HG03354 (cell line): ENCODE measurements around the gene PSMD11.
"Not testable (repeated sequence)": the region's sequence is repeated elsewhere in the genome, so short reads cannot be mapped to it uniquely, and the experiment has no call there.

Experiments
- ATAC-seq: cut with Tn5 transposase; IDR thresholded peaks from one replicate; pipeline ENCODE4 v1.9.1; 2021; ENCODE audit warnings: mild to moderate bottlenecking; ENCODE audit not compliant: unreplicated experiment, poor library complexity, severe bottlenecking

Gene PSMD11

DNA sequence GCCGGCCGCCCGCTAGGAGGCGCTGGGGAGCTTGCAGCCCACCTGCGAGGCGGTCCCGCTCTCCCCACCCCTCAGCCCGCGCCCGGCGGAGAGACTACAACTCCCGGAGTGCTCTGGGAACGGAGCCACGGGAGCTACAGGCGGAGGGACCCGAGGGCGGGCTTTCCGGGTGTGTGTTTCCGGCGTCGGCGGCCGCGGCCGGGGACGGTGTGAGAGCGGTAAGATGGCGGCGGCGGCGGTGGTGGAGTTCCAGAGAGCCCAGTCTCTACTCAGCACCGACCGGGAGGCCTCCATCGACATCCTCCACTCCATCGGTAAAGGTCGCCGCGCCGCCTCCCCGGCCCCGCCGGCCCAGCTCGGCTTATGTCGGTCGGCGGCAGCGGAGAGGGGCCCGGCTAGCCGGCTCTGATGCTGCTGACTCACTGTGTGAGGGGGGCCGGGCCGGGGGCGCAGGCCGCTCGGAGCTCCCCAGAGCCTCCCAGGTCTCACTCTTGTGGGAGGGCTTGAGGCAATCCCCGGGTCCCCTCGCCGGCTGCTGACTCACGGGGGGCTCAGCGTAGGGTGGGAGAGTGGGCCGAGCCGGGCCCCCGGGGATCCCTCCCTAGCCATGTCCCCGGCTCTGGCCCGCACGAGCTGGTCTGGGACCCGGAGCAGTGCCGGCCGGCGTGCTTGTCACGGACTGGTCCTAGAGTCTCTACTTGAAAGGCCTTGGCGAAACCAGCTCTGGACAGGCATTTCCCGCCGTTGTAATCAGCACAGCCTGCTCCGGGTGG, at the start of gene PSMD11:
TSS of gene PSMD11 (plus strand) at position 210 of the 773 bp plus-strand sequence. CDS start at position 224, 14 bp downstream.
- peak; percentile 95 for ATAC-seq

DNA sequence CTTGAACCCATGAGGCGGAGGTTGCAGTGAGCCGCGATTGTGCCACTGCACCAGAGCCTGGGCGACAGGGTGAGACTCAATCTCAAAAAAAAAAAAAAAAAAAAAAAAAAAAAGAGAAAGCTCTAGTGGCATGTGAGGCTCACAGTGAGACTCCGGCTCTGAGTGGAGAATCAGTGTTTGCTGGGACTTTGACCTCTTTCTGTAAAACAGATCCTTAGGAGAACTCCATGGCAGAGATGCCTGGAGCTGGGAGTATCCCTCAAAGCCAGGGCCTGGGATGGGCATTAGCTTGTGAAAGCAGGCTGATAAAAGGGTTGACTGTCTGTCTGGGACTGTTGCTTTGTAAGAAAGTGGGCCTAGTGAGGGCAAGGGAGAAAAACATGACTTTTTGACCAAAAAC, 48.0 kb upstream of the PSMD11 start:
- no peak for ATAC-seq

DNA sequence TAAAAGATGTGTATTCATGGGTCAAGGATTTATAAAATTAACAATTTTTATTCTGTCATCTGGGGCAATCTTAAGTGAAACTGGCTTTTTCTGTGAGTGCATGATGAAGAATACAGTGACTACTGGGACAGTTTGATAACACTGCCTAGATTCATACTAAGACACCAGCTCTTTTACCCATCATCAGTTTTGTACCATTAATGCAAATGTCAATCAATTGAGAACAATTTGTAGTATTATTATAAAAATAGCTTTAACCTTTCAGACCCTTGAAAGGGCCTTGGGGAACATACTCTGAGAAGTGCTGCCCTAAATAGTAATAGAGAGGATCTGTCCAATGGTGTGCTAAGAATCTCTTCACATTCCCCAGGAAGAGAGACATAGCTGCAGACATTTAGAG, 45.4 kb upstream of the PSMD11 start:
- ATAC-seq, result no peak

DNA sequence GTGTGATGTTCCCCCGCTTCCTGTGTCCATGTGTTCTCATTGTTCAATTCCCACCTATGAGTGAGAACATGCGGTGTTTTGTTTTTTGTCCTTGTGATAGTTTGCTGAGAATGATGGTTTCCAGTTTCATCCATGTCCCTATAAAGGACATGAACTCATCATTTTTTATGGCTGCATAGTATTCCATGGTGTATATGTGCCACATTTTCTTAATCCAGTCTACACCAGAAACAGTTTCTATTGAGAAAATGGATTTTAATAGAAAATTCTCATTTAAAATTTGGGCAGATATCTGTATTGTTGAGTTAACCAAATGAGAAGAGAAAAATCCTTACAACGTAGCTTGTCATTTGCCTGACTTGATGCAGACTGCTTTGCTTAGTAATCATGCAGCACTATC, 34.2 kb upstream of the PSMD11 start:
- ATAC-seq, result not testable (repeated sequence)

DNA sequence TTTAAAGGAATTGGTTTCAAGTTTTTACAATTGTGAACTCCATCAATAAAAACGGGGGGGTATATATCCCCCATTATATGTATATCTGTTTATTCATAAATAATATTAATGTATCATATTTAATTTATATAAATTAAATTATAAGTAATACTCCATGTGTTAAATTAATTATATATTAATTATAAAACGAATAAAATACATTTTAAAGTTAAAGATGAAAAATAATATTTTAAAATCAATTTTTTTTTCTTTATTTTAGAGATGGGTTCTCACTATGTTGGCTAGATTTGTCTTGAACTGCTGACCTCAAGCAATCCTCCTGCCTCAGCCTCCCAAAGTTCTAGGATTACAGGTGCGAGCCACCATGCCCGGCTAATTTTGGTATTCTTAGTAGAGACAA, 17.4 kb upstream of the PSMD11 start:
- no peak for ATAC-seq

DNA sequence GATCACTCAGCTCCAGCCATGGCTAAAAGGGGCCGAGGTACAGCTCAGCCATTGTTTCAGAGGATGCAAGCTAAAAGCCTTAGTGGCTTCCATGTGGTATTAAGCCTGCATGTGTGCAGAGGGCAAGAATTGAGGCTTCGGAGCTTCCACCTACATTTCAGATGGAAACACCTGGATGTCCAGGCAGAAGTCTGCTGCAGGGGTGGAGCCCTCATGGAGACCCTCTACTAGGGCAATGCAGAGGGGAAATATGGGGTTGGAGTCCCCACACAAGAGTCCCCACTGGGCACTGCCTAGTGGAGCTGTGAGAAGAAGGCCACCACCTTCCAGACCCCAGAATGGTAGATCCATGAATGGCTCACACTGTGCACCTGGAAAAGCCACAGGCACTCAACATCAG, 14.7 kb upstream of the PSMD11 start:
- no peak for ATAC-seq

DNA sequence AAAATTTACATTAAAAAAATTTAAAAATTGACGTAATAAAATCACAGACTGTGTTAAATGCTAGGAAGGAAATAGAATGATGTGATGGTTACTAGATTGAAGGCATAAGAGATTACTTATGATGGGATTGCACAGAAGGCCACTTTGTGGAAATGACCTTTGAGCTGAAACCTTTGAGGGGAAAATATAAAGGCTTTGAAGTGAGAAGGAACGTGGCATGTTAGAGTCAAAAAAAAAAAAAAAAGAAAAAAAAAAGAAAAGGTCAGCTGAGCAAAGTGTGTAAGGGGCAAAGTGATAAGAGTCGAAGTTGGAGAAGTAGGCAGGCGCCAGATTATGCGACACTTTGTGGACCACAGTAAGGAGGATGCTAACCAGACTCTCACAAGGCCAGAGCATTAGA, 3.6 kb upstream of the PSMD11 start:
- no peak for ATAC-seq

DNA sequence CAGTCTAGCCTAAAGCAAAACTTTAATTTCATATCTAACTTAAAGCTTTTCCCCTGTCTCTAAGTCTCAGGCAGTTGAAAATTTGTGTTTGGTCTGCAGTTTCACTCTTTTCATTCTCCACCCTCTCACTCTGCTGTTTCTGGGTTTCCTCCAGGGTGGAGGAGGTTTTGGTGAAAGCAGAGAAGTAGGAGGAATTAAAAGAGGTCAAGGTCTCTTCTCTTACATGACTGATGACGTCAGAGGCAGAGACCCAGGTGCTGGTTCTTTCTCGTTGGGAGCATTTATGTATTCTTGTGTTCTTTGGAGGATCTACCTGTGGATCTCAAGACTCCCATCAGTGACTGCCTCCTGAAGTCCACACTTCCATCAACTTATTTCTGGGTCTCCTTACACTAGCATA, 2.4 kb upstream of the PSMD11 start:
- ATAC-seq, result no peak

DNA sequence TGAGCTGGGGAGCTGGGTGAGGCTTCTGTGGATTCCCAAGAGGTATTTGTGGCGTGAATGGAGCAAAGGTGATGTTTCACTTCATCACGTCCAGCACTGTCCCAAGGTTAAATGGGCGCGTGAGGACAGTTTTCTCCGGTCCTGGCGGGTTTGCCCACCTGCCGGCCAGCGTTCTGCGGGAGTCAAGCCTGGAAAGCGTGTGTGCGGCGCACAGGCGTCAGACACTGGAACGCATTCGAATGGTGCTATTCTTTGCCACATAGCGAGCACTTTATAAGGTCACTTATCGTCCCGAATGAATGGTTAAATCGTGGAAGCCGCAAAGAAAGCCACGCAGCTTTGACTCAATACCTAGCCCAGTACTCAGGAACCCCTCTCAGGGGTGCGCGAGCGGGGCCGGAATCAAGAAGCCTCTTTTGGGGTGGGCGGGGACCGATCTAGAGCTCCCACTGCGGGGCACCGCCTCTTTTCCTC, 446 bp upstream of the PSMD11 start:
- ATAC-seq, result no peak

DNA sequence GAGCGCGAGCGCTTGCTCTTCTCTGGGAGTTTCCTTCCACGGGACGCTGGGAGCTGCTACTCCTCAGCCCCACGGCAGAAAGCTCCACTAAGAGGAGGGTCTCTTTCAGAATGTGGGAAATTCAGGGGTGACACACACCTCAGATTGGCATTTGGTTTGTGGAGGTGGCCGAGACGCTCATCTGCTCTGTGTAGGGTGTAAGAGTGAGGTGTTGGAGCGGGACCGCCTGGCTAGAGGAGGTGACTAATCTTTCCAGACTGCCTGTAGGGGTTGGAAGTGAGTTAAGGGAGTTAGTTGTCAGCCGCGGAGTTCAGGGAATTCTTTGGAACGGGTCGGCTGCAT, 735 bp downstream of the PSMD11 start:
- ATAC-seq, result peak; percentile 14

DNA sequence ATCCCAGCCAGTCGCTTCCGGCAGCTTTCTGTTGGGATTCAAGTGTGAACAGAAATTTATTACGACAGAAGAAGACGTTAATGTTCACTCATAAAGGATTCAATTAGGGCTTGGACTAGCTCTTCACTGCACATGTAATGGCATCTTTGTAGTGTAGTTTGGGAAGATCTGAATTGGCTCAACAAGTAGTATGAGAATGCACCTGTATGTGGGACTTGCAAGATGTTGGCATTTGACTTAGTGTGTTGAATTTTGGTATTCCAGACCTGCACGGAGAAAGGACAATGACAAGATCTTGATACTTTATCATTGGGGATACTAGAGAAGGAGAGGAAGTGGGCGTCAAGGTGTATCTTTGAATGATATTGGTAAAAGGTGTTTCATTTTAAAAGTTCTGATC, 1.2 kb downstream of the PSMD11 start:
- ATAC-seq, result no peak

DNA sequence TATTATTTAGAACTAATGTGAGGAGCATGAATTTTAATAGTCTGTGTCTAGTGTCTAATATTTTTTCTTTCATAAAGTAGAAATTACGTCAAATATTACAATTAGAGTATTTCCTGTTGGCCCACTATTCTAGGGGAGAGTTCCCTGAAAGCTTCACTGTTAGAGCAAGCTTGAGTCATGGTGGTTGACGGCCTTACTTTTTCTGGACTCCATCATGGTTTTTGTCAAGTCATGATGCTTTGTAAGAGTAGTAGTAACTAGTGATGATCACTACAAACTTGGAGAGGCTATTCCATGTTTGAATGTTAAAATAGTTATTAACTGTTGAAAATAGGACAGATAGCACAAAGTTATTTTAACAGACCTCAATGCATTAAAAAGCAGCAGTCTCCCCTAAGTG, 1.7 kb downstream of the PSMD11 start:
- no peak for ATAC-seq

DNA sequence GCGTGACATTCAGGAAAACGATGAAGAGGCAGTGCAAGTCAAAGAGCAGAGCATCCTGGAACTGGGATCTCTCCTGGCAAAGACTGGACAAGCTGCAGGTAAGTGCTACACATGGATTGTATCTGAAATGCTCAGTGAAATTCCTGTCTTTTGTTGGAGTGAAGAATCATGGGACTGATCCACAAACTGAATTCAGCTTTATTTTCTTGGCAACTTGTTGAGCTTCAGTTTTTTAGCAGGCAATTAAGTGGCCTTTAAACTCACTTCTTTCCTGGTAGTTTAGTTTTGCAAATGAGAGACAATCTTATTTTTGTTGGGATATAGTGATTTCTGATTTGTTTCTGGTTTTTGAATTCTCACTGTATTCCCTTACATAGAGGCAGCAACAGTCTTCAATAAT, 2.6 kb downstream of the PSMD11 start:
- ATAC-seq, result no peak

DNA sequence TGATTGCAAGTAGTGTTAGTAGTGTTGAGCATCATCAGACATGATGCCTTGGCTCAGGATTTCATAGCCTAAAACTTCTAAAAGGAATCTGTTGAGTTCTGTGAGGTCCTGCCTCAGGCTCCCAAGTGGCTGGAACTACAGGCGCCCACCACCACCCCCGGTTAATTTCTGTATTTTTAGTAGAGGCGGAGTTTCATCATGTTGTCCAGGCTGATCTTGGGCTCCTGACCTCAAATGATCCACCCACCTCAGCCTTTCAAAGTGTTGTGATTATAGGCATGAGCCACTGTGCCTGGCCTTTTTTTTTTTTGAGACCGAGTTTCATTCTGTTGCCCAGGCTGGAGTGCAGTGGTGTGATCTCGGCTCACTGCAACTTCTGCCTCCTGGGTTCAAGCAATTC, 5.7 kb downstream of the PSMD11 start:
- no peak for ATAC-seq

DNA sequence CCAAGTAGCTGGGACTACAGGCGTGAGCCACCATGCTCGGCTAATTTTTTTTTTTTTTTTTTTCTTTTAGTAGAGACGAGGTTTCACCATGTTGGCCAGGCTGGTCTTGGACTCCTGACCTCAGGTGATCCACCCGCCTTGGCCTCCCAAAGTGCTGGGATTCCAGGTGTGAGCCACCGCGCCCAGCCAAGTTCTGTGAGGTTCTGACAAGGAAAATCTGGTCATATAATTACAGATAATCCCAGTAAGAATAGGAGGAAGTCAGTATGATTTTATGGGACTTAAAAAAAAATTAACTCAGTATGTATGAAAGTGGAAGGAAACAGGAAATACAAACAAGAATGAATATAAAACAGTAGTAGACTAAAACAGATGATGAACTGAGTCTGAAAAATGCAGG, 6.1 kb downstream of the PSMD11 start:
- not testable (repeated sequence) for ATAC-seq

DNA sequence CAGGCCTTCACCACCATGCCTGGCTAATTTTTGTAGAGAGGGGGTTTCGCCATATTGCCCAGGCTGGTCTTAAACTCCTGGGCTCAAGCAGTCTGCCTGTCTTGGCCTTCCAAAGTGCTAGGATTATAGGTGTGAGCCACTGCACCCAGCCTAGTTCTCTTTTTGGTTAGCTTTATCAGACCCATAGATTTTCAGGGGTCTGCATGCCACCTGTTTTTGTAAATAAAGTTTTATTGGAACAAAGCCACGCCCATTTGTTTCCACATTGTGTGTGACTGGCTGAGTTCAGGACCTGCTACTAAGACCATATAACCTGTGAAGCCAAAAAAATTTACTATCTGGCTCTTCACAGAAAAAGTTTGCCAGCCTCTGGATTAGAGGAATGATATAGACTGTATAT, 7.6 kb downstream of the PSMD11 start:
- no peak for ATAC-seq

DNA sequence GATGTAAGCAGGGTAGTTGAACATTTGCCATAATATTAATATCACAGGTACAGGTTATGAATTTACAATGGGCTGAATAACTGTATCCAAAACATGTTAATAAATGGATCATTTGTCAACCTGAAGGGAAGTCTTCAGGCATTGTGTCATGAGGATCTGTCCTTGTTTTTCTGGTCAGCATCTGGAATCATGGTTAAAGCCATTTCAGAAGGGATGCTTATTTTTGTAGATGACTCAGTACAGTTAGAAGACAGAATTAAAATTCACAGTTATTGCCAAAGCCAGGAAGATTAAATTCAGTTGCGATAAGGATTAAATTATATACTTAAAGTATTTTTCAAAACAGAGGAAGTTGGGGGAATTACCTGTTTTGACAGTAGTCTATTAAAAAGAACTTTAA, 8.0 kb downstream of the PSMD11 start:
- no peak for ATAC-seq

DNA sequence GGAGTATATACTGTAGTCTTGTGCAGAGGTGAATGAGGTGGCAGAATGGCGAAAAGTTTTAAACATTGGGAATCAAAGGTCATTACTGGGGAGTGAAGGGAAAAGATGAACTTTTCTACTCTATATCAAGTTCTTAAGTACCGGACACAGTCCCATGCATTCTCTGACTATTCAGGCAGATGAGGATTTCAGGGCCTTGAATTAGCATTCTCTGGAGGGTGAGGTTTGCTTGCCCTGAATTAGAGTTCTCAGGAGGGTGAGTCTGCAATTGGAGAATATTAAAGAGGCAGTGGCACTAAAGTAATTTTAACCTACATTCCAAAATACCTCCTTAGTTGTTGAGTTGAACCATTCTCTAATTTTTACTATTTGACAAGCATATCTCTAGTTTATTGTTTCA, 9.1 kb downstream of the PSMD11 start:
- ATAC-seq, result no peak

DNA sequence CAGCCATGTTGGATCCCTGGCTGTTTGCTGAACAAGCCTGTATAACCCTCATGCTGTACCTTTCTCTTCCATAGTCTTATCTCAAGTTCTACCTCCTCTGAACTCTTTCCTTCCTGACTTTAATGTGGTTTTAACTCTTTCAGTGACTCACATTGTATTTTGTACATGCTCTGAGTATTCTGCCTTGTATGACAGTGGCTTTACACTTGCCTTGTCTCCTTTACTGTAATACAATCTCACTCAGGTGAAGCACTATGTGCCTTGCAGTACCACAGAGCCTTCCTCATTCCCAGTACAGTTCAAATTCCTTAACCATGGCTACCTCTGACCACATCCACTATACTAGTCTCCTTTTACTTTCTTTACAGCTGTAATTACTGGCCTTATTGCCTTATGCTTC, 14.1 kb downstream of the PSMD11 start:
- ATAC-seq, result no peak

DNA sequence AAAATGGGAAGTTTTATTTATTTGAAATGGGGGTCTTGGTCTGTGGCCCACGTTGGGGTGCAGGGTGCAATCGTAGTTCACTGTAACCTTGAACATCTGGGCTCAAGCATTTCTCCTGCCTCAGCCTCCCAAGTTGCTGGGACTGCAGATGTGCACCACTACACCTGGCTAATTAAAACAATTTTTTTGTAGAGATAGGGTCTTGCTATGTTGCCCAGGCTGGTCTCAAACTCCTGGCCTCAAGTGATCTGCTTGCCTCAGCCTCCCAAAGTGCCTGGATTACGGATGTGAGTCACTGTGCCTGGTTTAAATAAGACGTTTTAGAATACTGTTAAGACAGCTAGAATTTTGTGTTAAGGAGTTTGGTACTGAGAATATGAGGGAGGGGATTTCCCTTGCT, 15.7 kb downstream of the PSMD11 start:
- ATAC-seq, result no peak

DNA sequence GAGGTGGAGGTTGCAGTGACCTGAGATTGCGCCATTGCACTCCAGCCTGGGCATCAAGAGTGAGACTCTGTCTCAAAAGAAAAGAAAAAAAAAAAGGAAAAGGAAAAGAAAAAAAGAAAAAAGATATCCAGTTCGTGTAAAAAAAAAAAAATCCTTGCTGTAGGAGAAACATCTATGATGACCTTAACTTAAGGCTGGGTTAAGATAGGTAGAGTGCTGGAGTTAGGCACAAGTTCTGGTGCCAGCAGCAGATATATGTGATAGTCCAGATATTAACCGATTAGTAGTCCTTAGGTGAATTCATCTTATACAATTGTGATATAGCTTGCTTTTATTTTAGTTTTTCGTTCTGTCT, 17.2 kb downstream of the PSMD11 start:
- no peak for ATAC-seq
